ENCODE data around the gene MBNL1.

- TF ChIP-seq, protein P1, sequence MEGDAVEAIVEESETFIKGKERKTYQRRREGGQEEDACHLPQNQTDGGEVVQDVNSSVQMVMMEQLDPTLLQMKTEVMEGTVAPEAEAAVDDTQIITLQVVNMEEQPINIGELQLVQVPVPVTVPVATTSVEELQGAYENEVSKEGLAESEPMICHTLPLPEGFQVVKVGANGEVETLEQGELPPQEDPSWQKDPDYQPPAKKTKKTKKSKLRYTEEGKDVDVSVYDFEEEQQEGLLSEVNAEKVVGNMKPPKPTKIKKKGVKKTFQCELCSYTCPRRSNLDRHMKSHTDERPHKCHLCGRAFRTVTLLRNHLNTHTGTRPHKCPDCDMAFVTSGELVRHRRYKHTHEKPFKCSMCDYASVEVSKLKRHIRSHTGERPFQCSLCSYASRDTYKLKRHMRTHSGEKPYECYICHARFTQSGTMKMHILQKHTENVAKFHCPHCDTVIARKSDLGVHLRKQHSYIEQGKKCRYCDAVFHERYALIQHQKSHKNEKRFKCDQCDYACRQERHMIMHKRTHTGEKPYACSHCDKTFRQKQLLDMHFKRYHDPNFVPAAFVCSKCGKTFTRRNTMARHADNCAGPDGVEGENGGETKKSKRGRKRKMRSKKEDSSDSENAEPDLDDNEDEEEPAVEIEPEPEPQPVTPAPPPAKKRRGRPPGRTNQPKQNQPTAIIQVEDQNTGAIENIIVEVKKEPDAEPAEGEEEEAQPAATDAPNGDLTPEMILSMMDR (conservative IDR thresholded peaks at IDR 0.05; ENCODE audit: low read depth, low read length): no peak
- TF ChIP-seq, protein P2, sequence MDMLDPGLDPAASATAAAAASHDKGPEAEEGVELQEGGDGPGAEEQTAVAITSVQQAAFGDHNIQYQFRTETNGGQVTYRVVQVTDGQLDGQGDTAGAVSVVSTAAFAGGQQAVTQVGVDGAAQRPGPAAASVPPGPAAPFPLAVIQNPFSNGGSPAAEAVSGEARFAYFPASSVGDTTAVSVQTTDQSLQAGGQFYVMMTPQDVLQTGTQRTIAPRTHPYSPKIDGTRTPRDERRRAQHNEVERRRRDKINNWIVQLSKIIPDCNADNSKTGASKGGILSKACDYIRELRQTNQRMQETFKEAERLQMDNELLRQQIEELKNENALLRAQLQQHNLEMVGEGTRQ (IDR thresholded peaks at IDR 0.05; ENCODE audit: low read depth, low read length): no peak
- TF ChIP-seq SMC3 (IDR thresholded peaks at IDR 0.05; ENCODE audit: low read depth, low read length): no peak
- no peak for TF ChIP-seq MXI1 (IDR thresholded peaks at IDR 0.05; ENCODE audit: borderline replicate concordance, low read depth, low read length)
- TF ChIP-seq CHD1 (IDR thresholded peaks at IDR 0.05; ENCODE audit: low read depth, low read length): no peak
- TF ChIP-seq POLR2A (IDR thresholded peaks at IDR 0.05; ENCODE audit: low read depth, low read length): no peak
- no peak for TF ChIP-seq RCOR1 (IDR thresholded peaks at IDR 0.05; ENCODE audit: insufficient replicate concordance, low read length)
- TF ChIP-seq, protein P3, sequence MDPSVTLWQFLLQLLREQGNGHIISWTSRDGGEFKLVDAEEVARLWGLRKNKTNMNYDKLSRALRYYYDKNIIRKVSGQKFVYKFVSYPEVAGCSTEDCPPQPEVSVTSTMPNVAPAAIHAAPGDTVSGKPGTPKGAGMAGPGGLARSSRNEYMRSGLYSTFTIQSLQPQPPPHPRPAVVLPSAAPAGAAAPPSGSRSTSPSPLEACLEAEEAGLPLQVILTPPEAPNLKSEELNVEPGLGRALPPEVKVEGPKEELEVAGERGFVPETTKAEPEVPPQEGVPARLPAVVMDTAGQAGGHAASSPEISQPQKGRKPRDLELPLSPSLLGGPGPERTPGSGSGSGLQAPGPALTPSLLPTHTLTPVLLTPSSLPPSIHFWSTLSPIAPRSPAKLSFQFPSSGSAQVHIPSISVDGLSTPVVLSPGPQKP (IDR thresholded peaks at IDR 0.05; ENCODE audit: borderline replicate concordance, low read depth, low read length): no peak
These were observed 48.5 kb downstream of the MBNL1 start for GRCh38 chr3:152317184-152317583.
